NOMO-1 (cell line): ENCODE data around the gene PTCHD1.

Experiments used
- DNase-seq, 2 experiments: peaks; one replicate each; lab custom pipeline; 2025; ENCODE audit not compliant: unreplicated experiment in 2 of 2; lab: John Stamatoyannopoulos, UW

Gene PTCHD1

GRCh38 chrX:23334848-23335599 lies at the start of gene PTCHD1:
PTCHD1 (plus strand) TSS chrX:23334849; CDS start chrX:23334876, 27 bp downstream.
- no peak for DNase-seq

DNA sequence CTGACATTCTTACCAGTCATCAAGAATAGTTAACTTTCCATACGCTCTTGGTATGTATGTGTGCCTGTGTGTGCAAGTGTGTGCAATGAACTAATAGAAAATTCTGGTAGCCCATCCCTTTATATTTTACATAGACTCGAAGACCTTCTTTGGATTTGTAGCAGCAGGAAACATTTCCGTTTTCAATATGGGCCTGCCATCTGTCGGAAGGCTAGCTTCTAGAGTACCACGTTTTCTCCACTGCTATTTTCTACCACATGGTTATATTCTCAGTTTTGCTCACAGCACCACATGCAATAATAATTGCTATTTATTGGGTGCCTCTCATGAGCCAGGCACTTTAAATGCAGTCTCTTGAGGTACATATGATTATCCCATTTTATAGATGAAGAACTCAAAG lies 47.9 kb upstream of the PTCHD1 start:
- no peak for DNase-seq

DNA sequence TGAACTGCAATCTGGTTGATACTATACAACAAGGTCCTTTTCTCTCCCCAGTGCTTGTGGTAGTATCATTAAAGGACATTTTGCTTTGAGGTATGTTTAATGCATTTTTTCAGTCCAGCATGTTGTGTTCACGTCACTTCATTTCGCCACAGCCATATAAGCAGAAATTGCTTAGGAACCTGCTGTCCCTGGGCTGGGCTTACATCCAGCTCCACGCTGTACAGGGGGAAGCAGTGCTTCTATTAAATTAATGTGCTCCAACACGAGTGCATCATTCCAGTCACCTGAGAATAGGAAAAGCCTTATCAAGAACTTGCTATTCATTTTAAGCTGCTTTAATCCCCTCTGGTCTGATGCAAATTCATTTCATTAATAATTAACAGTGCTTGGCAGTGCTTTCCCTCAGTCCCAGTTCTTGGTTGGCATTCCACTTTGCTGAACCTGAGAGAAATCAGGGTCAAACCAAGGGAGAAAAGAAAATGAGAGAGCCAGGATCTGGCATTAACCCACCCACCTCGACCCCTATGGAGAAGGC lies 47.4 kb upstream of the PTCHD1 start:
- DNase-seq = no peak

DNA sequence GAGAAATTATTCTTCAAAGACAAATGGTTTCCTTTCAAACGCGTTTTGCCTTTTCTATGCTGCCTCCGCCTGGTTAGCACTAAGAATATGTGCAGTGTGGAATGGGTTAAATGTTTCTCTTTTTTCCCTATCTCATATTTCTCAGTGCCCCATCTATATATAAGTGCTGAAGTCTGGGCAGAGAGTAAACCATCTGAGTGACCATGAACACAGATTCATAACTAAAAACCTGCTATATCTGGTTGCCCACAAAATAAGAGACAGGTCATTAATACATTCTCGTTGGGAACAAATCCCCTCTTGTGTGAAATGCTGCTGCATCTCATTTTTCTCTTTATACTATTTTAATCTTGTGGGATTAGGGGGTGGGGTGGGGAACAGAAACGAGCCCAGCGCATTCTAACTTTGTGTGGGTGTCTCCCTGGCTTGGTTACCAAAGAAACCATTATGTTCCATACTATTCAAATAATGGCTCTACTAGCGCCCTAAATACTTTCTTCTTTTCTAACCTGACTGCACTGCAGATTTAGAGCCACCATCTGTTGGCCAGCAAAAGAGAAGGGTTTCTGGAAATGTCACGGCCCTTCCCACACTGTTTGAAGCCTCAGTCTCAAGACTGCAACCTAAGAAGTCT lies 42.2 kb upstream of the PTCHD1 start:
- DNase-seq = no peak

DNA sequence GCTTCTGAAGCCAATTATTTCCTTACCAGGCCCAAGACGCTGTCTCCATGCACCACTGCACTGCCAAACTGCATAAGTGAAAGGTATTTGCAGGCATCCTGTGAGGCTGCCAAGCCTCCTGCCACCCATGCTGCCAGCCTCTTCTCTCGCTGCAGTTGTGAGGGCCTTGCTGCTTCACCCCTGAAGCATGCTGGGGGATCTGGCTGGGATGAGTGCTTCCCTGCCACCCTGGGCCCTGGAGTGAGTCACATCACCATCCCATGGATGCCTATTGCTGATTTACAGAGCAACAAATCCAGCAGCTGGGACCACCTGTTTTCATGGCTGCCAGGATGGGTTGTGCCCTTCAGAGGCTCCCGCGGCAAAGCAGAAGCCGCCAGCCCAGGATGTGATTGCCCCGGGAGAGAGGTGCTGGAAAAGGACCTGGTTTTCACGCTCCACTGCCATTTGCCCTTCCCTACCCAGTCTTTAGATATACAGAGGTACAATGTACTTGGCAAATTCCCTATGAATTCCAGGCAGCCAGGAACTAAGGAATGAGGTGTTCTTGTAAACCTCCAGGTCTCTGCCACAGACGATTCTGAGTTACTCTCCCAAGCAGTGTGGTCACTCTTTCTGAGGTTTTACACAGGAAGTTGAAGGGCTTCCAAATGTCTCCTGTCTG lies 41.5 kb upstream of the PTCHD1 start:
- DNase-seq = no peak

- no peak for DNase-seq
Measured at GRCh38 chrX:23304881-23305280, 29.8 kb upstream of the PTCHD1 start.

- DNase-seq = no peak
Measured at GRCh38 chrX:23311731-23312130, 22.9 kb upstream of the PTCHD1 start.

- DNase-seq = no peak
Measured at GRCh38 chrX:23312136-23312535, 22.5 kb upstream of the PTCHD1 start.

GRCh38 chrX:23317799-23318724 lies 16.6 kb upstream of the PTCHD1 start:
- DNase-seq = peak; percentile 6 to 26

- no peak for DNase-seq
Measured at GRCh38 chrX:23327104-23327503, 7.5 kb upstream of the PTCHD1 start.

- DNase-seq = no peak
Measured at GRCh38 chrX:23331701-23332100, 2.9 kb upstream of the PTCHD1 start.

GRCh38 chrX:23332101-23332887 lies 2.4 kb upstream of the PTCHD1 start:
- no peak for DNase-seq

DNA sequence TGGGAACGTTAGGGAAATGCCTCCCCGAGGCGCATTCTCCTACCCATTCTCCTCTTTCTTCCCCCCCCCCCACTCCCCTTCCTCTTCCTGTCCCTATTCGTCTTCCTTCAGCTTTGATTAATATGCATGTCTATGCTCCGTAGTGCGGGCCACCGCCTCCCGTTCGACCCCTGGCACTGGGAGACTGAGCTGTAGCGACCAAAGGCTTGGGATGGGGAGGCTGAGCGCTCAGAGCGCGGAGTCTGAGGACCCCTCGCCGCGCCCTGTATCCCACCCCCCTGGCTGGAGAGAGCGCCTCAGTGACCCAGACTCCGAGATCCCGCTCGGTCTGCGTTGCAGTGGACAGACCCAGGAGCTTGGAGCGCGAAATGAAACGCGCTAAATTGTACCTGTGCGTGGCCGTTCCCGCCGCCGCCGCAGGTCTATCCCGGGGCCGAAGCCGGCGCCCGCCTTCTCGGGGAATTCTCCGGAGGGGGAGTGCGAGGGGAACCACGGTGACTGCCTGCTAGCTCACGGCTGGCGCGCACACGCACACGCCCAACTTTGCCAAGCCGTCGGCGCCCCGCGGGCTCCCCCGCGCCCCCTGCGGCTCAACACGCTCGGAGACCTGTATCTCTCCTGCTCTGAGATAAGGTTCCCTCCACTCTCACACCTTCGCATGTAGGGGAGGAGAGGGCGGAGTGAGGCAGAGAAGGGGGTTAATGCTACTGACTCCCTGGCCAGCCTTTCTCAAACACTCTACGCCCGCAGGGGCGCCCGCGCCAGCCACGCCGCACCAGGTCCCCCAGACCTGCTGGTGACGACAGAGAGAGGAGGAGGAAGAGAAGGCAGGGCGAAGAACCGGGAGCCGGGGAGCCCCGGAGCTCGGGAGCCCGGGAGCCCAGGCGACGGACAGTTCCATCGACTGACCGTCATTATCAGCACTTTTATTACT lies 1.5 kb upstream of the PTCHD1 start:
- DNase-seq = no peak

- DNase-seq = no peak
Measured at GRCh38 chrX:23333842-23334520, 668 bp upstream of the PTCHD1 start.

- DNase-seq = no peak
Measured at GRCh38 chrX:23334521-23334847, 165 bp upstream of the PTCHD1 start.

- DNase-seq = no peak
Measured at GRCh38 chrX:23338334-23338733, 3.7 kb downstream of the PTCHD1 start.

DNA sequence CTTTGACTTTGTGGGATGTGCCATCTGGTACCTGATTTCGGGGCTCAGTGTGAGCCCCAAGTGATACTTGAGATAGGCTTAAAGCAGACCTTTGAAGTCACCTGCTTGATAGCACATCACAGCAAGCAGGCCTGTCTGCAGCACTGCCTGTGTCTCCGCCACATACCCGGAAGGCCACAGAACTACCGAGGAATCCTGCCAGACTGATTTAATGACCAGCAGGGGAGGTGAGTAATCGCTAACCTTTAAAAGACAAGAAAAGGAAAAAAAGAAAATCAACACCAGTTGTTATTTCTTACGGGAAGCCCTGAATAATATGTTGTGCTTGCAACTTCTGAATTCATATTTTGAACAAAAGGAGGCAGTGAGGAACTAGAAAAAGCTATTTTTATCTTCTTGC lies 6.8 kb downstream of the PTCHD1 start:
- no peak for DNase-seq

- DNase-seq = no peak
Measured at GRCh38 chrX:23344238-23344903, 9.7 kb downstream of the PTCHD1 start.
